Measurements from ENCODE around the gene RPL37.
A peak's percentile ranks its signal among the peaks of the same experiment; 100 is the strongest.
"Not testable (repeated sequence)": the region's sequence is repeated elsewhere in the genome, so short reads cannot be mapped to it uniquely, and the experiment has no call there.

The RPL37 gene

GRCh38 chr5:40834849-40835787 lies at the start of gene RPL37:
TSS of gene RPL37 (minus strand) at chr5:40835222. CDS start at chr5:40835185, 37 bp downstream.
- DNase-seq (peak; percentile 93), ATAC-seq (peak; percentile 96)

DNA sequence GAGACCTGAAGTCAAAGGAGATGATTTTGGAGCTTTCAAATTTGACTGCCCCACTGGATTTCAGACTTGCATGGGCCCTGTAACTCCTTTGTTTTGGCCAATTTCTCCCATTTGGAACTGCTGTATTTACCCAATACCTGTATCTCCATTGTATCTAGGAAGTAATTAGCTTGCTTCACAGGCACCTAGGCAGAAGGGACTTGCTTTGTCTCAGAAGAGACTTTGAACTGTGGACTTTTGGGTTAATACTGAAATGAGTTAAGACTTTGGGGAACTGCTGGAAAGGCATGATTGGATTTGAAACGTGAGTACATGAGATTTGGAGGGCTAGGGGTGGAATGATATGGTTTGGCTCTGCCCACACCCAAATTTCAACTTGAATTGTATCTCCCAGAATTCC lies 48.0 kb upstream of the RPL37 start:
- not testable (repeated sequence) for DNase-seq, ATAC-seq

GRCh38 chr5:40882291-40882690 lies 47.3 kb upstream of the RPL37 start:
- ATAC-seq, result no peak
- DNase-seq, result no peak

- DNase-seq, result no peak
Observed at GRCh38 chr5:40879163-40879942, 44.3 kb upstream of the RPL37 start.

DNA sequence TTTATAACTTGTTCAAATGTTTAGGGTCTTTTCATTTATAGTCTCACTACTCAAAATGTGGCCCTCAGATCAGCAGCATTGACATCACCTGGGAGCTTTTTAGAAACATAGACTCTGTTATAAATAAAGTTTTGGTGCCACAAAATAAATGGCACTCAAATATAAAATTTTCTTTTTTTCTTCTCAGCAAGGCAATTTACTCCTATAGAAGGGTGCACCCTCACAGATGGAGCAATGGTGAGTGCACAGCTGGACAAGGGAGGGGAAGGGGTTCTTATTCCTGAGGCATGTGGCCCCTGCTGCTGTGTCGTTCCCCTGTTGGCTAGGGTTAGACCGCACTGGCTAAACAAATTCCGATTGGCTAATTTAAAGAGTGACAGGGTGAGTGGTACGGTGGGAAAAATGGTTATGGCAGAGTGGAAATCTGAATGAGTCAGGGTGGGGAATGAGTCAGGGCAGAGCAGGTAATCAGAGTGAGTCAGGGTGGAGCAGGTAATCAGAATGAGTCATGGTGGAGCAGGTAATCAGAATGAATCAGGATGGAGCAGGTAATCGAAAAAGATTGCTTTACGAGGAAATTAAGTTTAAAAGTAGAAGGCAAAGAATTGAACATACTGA lies 42.5 kb upstream of the RPL37 start:
- DNase-seq (peak; percentile 4), ATAC-seq (no peak)

More at GRCh38 chr5:40879163-40879942, 44.3 kb upstream of the RPL37 start:
- no peak for ATAC-seq

GRCh38 chr5:40875958-40876357 lies 40.9 kb upstream of the RPL37 start:
- DNase-seq, result no peak
- no peak for ATAC-seq

DNA sequence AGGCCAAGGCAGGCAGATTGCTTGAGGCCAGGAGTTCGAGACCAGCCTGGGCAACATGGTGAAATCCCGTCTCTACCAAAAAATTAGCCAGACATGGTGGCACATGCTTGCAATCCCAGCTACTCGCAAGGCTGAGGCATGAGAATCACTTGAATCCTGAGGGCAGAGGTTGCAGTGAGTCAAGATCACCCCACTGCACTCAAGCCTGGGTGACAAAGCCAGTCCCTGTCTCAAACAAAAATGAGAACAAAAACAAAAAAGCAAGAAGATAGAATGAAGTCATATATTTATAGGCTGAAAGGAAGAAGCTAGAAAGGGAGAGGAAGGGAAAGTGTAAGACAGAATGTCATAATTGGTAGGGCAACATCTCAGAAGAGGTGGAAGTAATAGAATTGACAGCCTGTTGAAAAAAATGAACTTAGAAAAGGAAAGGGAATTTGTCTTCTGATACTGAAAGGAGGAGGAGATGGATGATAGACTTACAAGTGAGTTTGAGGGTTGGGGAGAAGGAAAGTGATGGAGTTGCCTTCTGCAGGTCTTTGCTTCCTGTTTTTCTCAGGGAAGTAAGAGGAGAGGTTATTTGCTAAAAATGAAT lies 38.4 kb upstream of the RPL37 start:
- DNase-seq, result no peak
- no peak for ATAC-seq

DNA sequence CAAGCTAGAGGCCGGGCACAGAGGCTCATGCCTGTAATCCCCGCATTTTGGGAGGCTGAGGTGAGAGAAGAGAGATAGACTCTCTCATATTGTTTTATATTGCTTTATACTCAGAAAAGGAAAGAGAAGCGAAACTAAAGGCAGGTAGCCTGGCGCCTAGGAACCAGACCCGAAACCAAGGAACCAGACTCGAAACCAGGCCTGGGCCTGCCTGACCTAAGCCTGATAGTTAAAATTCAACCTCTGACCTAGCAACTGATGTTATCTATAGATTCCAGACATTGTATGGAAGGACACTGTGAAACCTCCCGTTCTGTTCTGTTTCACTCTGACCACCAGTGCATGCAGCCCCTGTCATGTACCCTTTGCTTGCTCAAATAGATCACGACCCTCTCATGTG lies 37.2 kb upstream of the RPL37 start:
- ATAC-seq, DNase-seq: not testable (repeated sequence)

GRCh38 chr5:40871177-40871576 lies 36.2 kb upstream of the RPL37 start:
- no peak for ATAC-seq
- no peak for DNase-seq

DNA sequence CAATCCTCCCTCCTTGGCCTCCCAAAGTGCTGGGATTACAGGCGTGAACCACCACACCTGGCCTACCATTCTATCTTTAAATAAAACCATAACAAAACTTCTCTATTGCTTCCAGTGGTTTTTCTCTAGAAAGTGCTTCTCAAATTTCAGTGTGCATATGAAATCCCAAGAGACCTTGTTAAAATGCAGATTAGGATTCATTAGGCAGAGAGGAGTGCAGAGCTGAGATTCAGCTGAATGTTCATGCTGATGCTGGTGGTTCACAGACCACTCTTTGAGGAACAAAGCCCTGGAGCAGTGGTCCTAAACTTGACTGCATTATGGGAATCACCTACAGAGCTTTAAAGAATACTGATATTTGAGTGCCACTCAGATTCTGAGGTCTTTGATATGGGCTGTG lies 34.4 kb upstream of the RPL37 start:
- ATAC-seq, result no peak

GRCh38 chr5:40866844-40867243 lies 31.8 kb upstream of the RPL37 start:
- ATAC-seq, result no peak

More for the DNA sequence above, 34.4 kb upstream of the RPL37 start:
- DNase-seq, result no peak

GRCh38 chr5:40865004-40865403 lies 30.0 kb upstream of the RPL37 start:
- not testable (repeated sequence) for DNase-seq, ATAC-seq

More at GRCh38 chr5:40866844-40867243, 31.8 kb upstream of the RPL37 start:
- DNase-seq, result no peak

- ATAC-seq (no peak), DNase-seq (no peak)
Observed at GRCh38 chr5:40860711-40861110, 25.7 kb upstream of the RPL37 start.

GRCh38 chr5:40853632-40854192 lies 18.7 kb upstream of the RPL37 start:
- no peak for DNase-seq
- ATAC-seq, result no peak

DNA sequence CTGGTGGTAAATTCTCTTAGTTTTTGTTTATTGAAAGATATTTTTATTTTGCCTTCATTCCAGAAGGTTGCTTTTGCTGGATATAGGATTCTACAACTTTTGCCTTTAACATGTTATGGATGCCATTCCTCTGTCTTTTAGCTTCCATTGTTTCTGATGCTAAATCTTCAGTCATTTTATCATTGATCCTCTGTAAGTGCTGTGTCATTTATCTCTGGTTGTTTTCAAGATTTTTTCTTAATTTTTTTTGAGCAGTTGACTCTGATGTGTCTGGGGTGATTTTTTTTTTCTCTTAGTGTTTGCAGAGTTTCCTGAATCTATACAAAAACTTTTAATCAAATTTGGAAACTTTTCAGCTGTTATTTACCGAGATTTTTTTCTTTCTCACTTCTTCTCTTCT lies 12.5 kb upstream of the RPL37 start:
- no peak for DNase-seq
- no peak for ATAC-seq

GRCh38 chr5:40846371-40846770 lies 11.3 kb upstream of the RPL37 start:
- ATAC-seq, result no peak
- DNase-seq, result no peak

GRCh38 chr5:40844565-40844964 lies 9.5 kb upstream of the RPL37 start:
- ATAC-seq (no peak), DNase-seq (no peak)

DNA sequence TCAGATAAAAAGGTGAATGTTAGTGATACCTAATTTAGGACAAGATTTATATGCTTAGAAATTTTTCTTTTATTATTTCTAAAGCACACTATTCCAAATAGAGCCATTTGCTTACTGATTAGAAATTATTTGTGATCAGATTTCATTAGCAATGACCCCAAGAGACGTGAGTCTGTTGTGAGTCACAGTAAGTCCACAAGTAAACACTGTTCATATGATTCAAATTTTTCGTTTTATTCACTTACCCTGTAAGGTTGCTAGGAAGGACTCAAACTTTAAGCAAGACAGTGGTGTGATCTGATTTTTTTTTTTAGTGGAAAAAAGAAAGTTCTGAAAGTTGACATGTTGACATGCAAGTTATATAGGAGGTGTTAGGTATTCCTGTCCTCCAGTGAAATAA lies 7.3 kb upstream of the RPL37 start:
- DNase-seq (no peak), ATAC-seq (no peak)

DNA sequence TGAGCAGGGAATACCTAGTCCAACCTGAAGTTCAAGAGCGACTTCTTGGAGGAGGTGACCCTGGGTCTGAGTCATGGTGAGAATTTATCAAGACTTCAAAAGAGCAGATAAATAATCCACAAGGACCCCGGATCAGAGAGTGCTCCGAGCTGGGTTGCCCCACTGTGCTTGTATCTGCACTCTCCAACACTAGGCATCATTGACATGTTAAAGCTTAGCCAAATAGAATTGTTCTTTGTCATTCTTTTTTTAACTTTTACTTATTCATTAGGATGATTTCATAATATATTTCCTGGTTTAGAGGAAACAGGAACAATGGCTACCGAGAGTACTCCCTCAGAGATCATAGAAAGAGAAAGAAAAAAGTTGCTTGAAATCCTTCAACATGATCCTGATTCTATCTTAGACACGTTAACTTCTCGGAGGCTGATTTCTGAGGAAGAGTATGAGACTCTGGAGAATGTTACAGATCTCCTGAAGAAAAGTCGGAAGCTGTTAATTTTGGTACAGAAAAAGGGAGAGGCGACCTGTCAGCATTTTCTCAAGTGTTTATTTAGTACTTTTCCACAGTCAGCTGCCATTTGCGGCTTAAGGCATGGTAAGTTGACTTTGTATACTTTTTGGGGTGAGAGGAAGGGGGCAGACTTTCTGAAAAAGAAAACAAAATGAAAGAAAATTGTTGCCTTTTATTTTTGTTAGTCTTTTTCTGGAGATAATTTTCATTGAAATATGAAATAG lies 6.2 kb upstream of the RPL37 start, which contains the start of gene CARD6:
TSS of gene CARD6 (plus strand) at position 300 of the 738 bp plus-strand sequence. CDS start at position 316, 16 bp downstream.
- DNase-seq (no peak), ATAC-seq (peak; percentile 50)

GRCh38 chr5:40838086-40838485 lies 3.1 kb upstream of the RPL37 start:
- ATAC-seq, result no peak
- DNase-seq, result no peak

DNA sequence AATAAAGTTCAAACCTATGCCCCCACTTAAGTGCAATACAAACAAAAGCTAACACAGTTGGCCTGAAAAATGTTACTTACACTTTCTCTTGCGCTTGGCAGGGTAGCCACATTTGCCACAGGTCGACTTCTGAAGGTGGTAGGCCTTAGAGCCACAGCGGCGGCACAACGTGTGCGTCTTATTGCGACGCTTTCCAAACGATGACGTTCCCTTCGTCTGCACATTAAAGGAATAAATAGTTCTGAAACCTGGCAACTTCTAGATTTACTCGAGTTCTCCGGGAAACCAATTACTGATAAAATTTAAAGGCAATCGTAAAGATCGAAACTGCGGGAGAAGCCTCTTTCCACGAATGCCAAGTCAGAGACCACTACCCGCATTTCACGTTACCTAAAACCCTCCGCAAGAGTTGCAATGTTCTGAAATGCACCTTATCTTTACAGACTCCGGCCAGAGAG lies 602 bp downstream of the RPL37 start:
- no peak for ATAC-seq
- no peak for DNase-seq

Measured in stimulated activated naive CD8-positive, alpha-beta T cell treated with anti-CD3 and anti-CD28 coated beads, Interleukin-15, Interleukin-2, amounts not matched to agents 100 U/mL and 50 U/mL, for 24 hours (primary cell).